M059J (cell line): ENCODE measurements around the gene PSG1. TPM values are rescaled to one million over a fixed set of nuclear protein-coding genes. Genes with fewer than 3 reads are reported as not detected.
A peak's percentile ranks its signal among the peaks of the same experiment; 100 is the strongest.

Experiments used
- DNase-seq: peaks from one replicate; pipeline ENCODE4 v3.0.0-alpha.2; 2012; ENCODE audit warnings: low read depth
- total RNA-seq: library from RNA; depleted of rRNA; stranded (reverse); fragments of >200 nt; shearing (Covaris generic); gene quantifications from 2 replicates; pipeline ENCODE4 v1.2.3, GENCODE V29; 2014; rRNA removed

The PSG1 gene
- total RNA-seq, 1 experiment from 2014 or later = 13.6 TPM

DNA sequence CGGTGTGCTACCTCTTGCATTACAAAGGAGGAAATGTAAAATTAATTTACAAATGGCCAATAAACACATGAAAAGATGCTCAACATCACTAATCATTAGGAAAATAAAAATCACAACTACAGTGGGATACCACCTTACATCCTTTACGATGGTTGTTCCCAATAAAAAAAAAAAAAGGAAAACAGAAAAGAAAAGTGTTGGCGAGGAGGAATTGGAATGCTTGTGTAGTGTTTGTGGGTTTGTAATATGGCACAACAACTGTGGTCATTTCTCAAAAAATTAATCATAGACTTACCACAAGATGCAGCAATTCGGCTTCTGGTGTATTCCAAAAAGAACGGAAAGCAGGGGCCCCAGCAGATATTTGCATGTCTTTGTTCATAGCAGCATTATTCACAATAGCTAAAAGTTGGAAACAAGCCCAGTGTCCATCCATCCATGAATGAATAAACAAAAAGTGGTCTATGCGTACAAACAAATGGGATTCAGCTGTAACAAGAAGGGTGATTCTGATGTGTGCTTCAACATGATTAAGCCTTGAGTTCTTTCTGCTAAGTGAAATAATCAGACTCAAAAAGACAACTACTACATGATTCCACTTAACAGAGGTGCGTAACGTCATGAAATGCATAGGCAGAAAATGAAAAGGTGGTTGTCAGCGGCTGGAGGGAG lies 58.1 kb downstream of the PSG1 start:
- peak; percentile 91 for DNase-seq

GRCh38 chr19:42819960-42820650 lies 59.4 kb downstream of the PSG1 start:
- DNase-seq = peak; percentile 86

- peak; percentile 8 for DNase-seq
Measured at GRCh38 chr19:42816894-42817293, 62.6 kb downstream of the PSG1 start.

Other genes starting within 250 kb of the PSG1 start
- gene PSG3, start 139.2 kb downstream of the PSG1 start, total RNA-seq = 0.64 and 0.84 TPM in 2 replicates
- gene PSG8, start 114.0 kb downstream of the PSG1 start, total RNA-seq = 1.9 TPM in 1 of 2 replicates, not detected in the other
- gene PSG6, start 38.2 kb upstream of the PSG1 start, total RNA-seq = 0.79 and 0.89 TPM in 2 replicates
- 0.05 and 1.1 TPM in 2 replicates for gene PSG7, start 57.5 kb upstream of the PSG1 start, total RNA-seq
- gene PSG11, start 146.8 kb upstream of the PSG1 start, total RNA-seq = 0.49 and 0.69 TPM in 2 replicates
- 0.34 and 1.1 TPM in 2 replicates for gene PSG2, start 203.0 kb upstream of the PSG1 start, total RNA-seq